HG03108 (cell line): ENCODE measurements around the gene PTMA.
"Not testable (repeated sequence)": the region's sequence is repeated elsewhere in the genome, so short reads cannot be mapped to it uniquely, and the experiment has no call there.

Experiments
- ATAC-seq: cut with Tn5 transposase; IDR thresholded peaks from one replicate; pipeline ENCODE4 v1.9.1; 2021; ENCODE audit warnings: moderate library complexity; ENCODE audit not compliant: unreplicated experiment

The PTMA gene, protein sequence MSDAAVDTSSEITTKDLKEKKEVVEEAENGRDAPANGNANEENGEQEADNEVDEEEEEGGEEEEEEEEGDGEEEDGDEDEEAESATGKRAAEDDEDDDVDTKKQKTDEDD

GRCh38 chr2:231707927-231708772, at the start of gene PTMA:
Gene PTMA, plus strand, starts transcription at chr2:231708525. Its CDS starts 182 bp downstream, at chr2:231708707.
- ATAC-seq = peak; percentile 54

DNA sequence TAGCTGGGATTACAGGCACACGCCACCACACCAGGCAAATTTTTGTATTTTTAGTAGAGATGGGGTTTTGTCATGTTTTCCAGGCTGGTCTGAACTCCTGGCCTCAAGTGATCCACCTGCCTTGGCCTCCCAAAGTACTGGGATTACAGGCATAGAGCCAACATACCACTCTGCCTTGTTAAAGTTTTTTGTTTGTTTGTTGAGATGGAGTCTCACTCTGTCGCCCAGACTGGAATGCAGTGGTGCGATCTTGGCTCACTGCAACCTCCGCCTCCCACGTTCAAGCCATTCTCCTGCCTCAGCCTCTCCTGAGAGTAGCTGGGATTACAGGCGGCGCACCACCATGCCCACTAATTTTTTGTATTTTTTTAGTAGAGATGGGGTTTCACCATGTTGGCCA, 48.3 kb upstream of the PTMA start:
- not testable (repeated sequence) for ATAC-seq

DNA sequence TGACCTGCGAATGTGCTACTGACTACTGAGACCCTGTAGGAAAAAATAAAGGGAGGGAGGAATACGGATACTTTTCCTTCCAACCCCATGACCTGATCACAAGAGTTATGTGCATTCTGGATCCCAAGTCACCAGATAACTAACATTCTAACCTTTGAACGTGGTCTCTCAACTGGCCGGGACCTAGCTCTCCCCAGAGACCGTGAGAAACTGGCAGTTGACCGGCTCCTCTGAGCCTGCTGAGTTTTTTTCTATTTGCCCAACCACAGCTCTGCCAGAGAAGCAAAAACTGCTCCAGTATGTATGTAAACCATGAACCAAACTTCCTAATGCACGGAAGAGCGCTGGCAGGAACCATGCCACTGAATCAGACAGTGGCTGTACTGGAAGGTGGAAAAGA, 47.5 kb upstream of the PTMA start:
- no peak for ATAC-seq

DNA sequence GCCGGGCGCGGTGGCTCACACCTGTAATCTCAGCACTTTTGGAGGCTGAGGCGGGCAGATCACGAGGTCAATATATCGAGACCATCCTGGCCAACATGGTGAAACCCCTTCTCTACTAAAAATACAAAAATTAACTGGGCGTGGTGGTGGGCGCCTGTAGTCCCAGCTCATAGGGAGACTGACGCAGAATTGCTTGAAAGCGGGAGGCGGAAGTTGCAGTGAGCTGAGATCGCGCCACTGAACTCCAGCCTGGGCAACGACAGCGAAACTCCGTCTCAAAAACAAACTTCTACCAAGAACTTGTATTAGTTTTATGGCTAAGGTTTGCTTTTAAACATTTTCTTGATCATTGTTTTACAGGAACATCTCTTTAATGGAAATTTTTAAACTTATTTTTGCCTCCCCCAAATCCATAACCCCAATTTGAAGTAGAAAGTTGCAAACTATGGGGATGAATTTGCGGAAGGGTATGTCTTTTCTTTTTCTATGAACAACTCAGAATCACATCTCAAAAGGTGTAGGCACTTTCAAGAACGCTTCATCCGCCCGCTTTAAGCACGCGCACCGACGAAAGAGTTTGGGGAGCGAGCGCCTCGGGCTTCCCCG, 46.8 kb upstream of the PTMA start:
- no peak for ATAC-seq

DNA sequence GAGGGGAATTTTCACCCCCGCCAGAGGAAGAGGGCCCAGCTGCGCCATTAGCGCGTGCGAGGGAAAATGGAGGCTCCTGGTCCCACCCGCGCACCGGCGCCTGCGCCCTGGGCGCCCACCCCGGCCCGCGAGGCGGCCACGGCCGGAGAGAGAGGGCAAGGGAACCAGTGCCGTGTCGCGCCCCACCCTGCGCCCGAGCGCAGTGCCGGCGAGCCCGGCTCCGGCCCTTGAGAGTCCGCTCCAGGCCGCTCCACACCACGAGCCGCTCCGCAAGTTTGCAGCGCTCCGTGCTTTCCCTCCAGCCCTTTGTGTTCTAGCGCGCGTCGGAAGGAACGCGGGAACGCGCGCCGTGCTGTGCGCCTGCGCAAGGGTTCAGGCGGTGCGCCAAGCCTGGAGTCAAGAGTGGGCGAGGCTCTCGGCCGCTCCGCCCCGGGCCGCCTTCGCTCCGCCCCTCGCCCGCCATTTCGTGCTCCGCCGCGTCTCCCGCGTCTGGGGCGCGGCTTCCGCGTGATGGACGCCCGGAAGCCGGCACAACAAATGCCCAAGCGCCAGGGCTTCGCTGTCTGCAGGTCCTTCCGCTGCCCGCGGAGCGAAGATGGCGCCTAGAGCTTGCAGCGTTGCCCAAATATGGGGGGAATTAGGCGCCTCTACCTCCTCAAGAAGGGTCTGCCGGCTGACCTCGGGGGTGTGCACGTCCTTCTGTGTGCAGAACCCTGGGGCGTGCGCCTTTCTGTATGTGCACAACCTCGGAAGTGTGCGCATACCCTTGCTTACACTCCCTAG, 46.1 kb upstream of the PTMA start:
- peak; percentile 48 for ATAC-seq

- ATAC-seq = no peak
These were observed 45.4 kb upstream of the PTMA start for GRCh38 chr2:231662811-231663457.

- no peak for ATAC-seq
These were observed 44.7 kb upstream of the PTMA start for GRCh38 chr2:231663458-231664212.

- ATAC-seq = no peak
These were observed 43.6 kb upstream of the PTMA start for GRCh38 chr2:231664727-231665126.

DNA sequence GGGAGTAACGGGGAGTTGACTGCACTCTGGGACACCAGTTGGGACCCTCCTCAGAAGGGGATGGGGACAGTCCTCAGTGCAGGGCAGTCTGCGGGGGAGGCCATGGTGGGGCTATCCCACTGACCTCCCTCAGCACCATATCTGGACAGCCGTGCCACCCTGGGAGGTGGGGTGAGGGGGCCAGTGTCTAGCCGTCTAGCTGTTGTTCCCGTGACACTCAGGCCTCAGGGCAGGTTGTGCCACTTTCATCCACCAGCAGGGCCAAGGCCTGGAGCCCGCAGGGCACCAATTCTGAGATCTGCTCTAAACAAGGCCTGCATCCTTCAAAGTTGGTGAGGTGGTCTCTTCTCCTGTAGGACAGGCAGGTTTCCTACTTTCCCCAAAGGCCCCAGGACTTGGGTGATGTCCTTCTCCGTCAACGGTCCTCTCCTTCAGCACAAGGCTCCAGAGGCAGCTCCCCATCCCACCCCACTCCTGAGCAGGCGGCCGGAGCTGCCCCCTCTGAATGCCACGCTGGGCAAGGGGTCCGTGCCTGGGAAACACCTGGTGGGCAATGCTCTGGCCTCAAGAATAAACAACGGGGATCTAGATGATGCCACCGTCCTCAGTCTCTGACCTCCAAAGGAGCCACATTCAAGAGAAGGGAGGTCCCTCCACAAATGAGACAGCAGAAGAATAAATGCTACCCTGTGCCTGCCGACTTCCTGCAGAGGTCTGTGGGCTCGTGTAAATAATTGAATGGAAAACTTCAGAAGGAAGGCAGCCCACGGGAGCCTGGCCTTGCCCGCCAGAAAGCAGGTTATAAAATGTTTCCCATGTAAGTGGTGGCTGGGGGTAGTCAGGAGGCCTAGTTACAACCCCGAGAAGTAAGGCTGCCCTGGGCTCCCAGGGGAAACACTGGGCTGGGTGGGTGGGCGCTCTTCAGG, 42.8 kb upstream of the PTMA start:
- no peak for ATAC-seq

- ATAC-seq = peak; percentile 54
These were observed 41.9 kb upstream of the PTMA start for GRCh38 chr2:231666171-231667095.

- no peak for ATAC-seq
These were observed 41.3 kb upstream of the PTMA start for GRCh38 chr2:231667096-231667427.

- no peak for ATAC-seq
These were observed 40.8 kb upstream of the PTMA start for GRCh38 chr2:231667496-231667895.

GRCh38 chr2:231668981-231669380, 39.3 kb upstream of the PTMA start:
- ATAC-seq = no peak

GRCh38 chr2:231671270-231672050, 36.9 kb upstream of the PTMA start:
- peak; percentile 35 for ATAC-seq

GRCh38 chr2:231672617-231673347, 35.5 kb upstream of the PTMA start:
- ATAC-seq = peak; percentile 50

DNA sequence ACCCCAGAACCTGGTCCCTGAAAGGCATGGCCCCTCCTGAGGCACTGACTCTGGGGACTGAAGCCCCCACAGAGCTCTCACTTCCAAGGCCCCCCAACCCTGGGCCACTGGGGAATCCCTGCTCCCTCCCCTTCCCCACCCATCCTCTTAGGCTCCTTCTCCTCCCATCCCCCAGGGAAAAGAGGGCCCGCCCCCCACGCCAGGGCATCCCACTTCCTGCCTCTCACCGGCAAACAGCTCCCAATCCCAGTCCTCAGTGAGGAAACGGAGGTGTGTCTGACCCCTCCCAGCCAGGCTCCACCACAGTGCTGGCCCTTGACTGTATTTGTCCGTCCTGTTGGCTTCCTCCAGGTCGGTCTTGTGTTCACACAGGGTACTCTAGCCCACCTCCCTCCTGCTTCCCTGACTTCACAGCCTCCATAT, 35.0 kb upstream of the PTMA start:
- ATAC-seq = no peak
